Mammary epithelial cell (primary cell): Measurements from ENCODE around the gene CTTN.

Experiments
- EZH2 ChIP-seq: IDR thresholded peaks from 2 replicates; pipeline ENCODE4 v1.6.1; 2012; ENCODE audit warnings: low read length, inconsistent platforms, borderline replicate concordance
- TF ChIP-seq, protein P1 (sequence below), 2 donors: IDR thresholded peaks in 1 of 2; conservative IDR thresholded peaks in 1 of 2; 2 replicates each; pipeline ENCODE4 v1.5.1; 2011 to 2012; ENCODE audit warnings: inconsistent platforms in 2 of 2, low read length in 2 of 2, mild to moderate bottlenecking in 2 of 2, control low read depth in 1 of 2, low read depth in 1 of 2; ENCODE audit not compliant: insufficient read depth in 1 of 2; ENCODE audit errors: extremely low read depth in 1 of 2

DNA sequence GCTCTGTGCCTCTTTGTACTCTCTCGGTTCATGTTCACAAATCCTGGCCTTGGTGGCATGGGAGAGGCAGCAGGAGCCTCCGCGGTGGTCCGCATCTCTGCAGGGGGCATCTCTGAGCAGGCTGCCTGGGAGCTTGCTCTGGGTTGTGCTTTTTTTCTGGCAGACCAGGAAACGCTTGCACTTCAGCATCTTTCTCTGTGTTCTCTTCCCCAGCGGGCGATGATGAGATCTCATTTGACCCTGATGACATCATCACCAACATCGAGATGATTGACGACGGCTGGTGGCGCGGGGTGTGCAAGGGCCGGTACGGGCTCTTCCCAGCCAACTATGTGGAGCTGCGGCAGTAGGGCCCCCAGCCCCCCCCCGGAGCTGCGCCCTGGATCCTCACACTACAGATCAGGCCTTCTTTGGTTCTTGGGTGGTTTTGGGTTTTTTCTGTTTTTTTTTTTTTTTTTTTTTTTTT, 36.5 kb downstream of the CTTN start:
- TF ChIP-seq, protein P1, sequence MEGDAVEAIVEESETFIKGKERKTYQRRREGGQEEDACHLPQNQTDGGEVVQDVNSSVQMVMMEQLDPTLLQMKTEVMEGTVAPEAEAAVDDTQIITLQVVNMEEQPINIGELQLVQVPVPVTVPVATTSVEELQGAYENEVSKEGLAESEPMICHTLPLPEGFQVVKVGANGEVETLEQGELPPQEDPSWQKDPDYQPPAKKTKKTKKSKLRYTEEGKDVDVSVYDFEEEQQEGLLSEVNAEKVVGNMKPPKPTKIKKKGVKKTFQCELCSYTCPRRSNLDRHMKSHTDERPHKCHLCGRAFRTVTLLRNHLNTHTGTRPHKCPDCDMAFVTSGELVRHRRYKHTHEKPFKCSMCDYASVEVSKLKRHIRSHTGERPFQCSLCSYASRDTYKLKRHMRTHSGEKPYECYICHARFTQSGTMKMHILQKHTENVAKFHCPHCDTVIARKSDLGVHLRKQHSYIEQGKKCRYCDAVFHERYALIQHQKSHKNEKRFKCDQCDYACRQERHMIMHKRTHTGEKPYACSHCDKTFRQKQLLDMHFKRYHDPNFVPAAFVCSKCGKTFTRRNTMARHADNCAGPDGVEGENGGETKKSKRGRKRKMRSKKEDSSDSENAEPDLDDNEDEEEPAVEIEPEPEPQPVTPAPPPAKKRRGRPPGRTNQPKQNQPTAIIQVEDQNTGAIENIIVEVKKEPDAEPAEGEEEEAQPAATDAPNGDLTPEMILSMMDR (conservative IDR thresholded peaks at IDR 0.05 in 1 of 2, IDR thresholded peaks at IDR 0.05 in 1 of 2; ENCODE audit: extremely low read depth in 1 of 2, insufficient read depth in 1 of 2, low read depth in 1 of 2, low read length in 2 of 2) = no peak
- TF ChIP-seq EZH2 = no peak
